Breast epithelium (tissue), 3 donors: ENCODE measurements around the gene SRPK1.

Experiments used
- CTCF ChIP-seq, 3 donors: fragments of 450-650 bp; IDR thresholded peaks; one replicate each; pipeline ENCODE4 v1.5.1; 2016 to 2017; ENCODE audit warnings: antibody characterized with exemption in 3 of 3, mild to moderate bottlenecking in 3 of 3, moderate library complexity in 3 of 3
- POLR2A ChIP-seq: fragments of 450-650 bp; IDR thresholded peaks from one replicate; pipeline ENCODE4 v1.6.1; 2016; ENCODE audit warnings: antibody characterized with exemption, mild to moderate bottlenecking, moderate library complexity
- POLR2AphosphoS5 ChIP-seq, 3 donors: sonication (generic); formaldehyde crosslinking; IDR thresholded peaks; one replicate each; pipeline ENCODE4 v1.6.1; 2017; ENCODE audit warnings: antibody characterized with exemption in 3 of 3

GRCh38 chr6:35967076-35967774, 46.3 kb upstream of the SRPK1 start:
- TF ChIP-seq CTCF (IDR thresholded peaks at IDR 0.05), result no peak
- TF ChIP-seq POLR2A, result no peak
- TF ChIP-seq POLR2AphosphoS5 (IDR thresholded peaks at IDR 0.05), result no peak
